ENCODE measurements around the gene MB21D2.

- TF ChIP-seq GATA2 (IDR thresholded peaks at IDR 0.05; ENCODE audit: low read depth, low read length), result no peak
- no peak for TF ChIP-seq GATA3 (IDR thresholded peaks at IDR 0.05; ENCODE audit: low read depth, low read length)
Observed at GRCh38 chr3:192897005-192897404, 20.7 kb downstream of the MB21D2 start.

Measured in SH-SY5Y (cell line).